KG1 (cell line): ENCODE measurements around the gene KRT7.
"Not testable (repeated sequence)": the region's sequence is repeated elsewhere in the genome, so short reads cannot be mapped to it uniquely, and the experiment has no call there.

ENCODE experiments used
- DNase-seq: peaks from one replicate; lab custom pipeline; 2025; lab: John Stamatoyannopoulos, UW

The KRT7 gene

GRCh38 chr12:52243856-52244614, 11.0 kb downstream of the KRT7 start:
- DNase-seq: no peak

GRCh38 chr12:52244615-52244994, 11.6 kb downstream of the KRT7 start:
- DNase-seq: no peak

- no peak for DNase-seq
Measured at GRCh38 chr12:52245259-52245961, 12.4 kb downstream of the KRT7 start.

GRCh38 chr12:52245962-52246569, 13.0 kb downstream of the KRT7 start:
- no peak for DNase-seq

GRCh38 chr12:52246720-52247621, 13.9 kb downstream of the KRT7 start:
- DNase-seq: no peak

GRCh38 chr12:52247622-52248540, 14.8 kb downstream of the KRT7 start:
- DNase-seq: no peak

GRCh38 chr12:52248541-52249461, 15.8 kb downstream of the KRT7 start:
- DNase-seq: no peak

GRCh38 chr12:52249511-52250047, 16.5 kb downstream of the KRT7 start:
- no peak for DNase-seq

GRCh38 chr12:52250048-52250990, 17.3 kb downstream of the KRT7 start:
- DNase-seq: no peak

- no peak for DNase-seq
Measured at GRCh38 chr12:52251367-52252051, 18.5 kb downstream of the KRT7 start.

- not testable (repeated sequence) for DNase-seq
Measured at GRCh38 chr12:52252175-52252615, 19.2 kb downstream of the KRT7 start.

- no peak for DNase-seq
Measured at GRCh38 chr12:52252728-52253343, 19.8 kb downstream of the KRT7 start.

GRCh38 chr12:52253391-52254179, 20.5 kb downstream of the KRT7 start:
- no peak for DNase-seq

- no peak for DNase-seq
Measured at GRCh38 chr12:52254180-52254964, 21.3 kb downstream of the KRT7 start.

- DNase-seq: no peak
Measured at GRCh38 chr12:52254965-52255751, 22.1 kb downstream of the KRT7 start.
